Stimulated activated CD8-positive, alpha-beta memory T cell treated with anti-CD3 and anti-CD28 coated beads, Interleukin-12 subunit alpha, Interleukin-12 subunit beta, amount 100 ng/mL, for 24 hours (primary cell): Measurements from ENCODE around the gene TMEM131.
"Not testable (repeated sequence)": the region's sequence is repeated elsewhere in the genome, so short reads cannot be mapped to it uniquely, and the experiment has no call there.

ENCODE experiments used
- DNase-seq: peaks from one replicate; pipeline ENCODE4 v3.0.0-alpha.2; 2020; ENCODE audit errors: extremely low read depth

TMEM131 gene

DNA sequence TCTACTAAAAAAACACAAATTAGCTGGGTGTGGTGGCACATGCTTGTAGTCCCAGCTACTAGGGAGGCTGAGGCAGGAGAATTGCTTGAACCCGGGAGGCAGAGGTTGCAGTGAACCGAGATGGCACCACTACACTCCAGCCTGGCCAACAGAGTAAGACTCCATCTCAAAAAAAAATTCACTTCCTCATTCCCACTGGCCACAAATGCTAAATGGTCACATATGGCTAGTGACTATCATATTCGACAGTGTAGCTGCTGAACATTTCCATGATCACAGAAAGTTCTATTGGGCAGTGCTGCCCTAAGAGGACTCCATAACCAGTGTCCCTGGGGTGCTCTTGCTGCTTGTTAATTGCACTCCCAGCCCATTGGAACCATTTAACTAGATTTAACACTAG lies 26.3 kb upstream of the TMEM131 start:
- not testable (repeated sequence) for DNase-seq

DNA sequence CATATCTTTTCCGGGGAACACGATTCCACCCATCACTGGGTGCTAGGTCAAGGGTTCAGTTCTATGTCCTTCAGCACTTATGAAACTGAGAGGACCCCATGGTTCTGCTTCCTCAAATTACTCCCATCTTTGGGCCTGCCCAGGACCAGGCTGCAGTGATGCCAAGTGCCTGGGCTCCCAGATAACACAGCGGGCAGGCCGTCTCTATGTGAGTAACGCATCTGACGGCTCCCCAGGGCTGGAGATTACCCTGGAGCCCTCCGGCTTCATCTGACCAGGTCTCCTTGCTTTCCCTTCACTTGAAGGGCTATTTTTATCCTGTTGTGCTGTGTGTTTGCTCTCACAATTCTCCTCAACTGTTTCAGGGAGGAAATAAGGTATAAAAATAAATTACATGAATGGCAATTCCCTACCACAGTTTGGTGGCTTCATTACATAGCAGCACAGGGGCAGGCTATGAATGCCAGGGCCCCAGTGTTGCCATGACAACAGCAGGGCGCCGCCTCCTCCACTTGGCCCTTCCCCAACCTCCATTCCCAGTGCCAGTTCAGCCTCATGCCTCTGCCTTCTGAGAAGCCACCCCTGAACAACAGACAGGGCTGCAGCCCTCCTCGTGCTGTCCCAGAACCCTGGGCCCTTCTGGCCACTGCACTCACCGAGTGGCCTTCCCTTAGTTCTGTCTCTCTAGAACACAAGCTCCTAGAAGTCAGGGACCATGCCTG lies 25.4 kb upstream of the TMEM131 start:
- no peak for DNase-seq

DNA sequence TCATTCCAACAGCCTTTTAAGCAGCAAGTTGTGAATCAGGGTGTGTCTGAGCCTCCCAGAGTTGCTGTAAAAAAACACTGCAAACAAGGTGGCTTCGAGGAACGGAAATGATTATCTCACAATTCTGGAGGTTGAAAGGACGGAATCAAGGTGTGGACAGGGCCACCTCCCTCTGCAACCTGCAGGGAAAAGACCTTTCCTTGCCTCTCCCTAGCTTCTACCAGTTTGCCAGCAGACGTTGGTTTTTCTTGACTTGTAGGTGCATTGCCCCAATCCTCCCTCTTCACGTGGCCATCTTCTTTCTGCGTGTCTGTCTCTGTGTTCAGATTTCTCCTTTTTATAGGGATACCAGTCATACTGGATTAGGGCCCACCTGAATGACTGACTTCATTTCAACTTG lies 24.8 kb upstream of the TMEM131 start:
- no peak for DNase-seq

DNA sequence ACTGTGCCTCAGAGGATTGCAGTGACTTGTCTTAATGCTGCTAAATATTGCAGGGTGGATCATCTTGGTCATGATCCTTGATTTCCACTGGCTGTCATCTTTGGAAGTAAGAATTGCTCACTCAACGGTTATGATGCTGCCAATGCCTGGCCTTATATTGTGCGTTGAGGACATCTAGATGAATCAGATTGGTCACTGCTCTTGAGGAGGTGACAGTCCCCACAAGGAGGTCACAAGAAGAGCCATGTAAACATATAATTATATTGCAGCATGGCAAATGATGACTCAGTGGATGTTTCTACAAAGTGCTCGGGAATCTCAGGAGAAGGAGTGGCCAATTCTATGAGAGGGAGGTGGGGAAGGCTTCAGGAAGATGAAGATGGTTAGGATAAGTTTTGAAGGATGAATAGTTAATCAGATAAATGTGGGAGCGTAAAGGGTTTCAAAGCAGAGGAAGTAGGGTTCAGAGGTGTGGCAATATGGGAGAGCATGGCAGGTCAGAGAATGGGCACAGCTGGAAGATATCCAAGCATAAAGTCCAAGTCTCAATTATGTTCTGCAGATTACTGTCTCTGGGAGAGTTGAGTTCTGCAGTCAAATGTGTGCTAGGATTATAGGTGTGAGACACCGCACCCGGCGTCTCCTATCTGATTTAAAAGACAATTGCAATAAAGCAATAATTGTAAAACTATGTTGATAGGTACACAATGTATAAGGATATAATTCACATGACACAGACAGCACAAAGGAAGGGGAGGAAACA lies 21.3 kb upstream of the TMEM131 start:
- no peak for DNase-seq

DNA sequence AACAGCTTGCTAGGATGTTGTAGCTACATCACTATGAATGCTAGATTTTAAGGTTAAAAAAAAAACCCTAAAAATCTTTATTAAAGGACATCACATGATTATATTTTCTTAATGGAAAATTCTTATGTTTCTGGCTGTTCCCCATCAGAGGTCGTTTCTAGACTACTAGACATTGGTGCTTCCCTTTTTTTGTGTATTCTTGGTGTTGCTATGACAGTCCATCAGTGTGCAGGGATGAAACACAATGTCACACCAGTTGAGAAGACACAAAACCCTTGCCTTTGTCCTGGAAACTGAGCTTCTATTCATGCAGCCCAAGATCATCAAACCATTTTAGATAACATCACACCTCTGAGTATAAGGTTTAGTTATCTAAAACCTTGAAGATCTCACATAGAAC lies 19.9 kb upstream of the TMEM131 start:
- no peak for DNase-seq

DNA sequence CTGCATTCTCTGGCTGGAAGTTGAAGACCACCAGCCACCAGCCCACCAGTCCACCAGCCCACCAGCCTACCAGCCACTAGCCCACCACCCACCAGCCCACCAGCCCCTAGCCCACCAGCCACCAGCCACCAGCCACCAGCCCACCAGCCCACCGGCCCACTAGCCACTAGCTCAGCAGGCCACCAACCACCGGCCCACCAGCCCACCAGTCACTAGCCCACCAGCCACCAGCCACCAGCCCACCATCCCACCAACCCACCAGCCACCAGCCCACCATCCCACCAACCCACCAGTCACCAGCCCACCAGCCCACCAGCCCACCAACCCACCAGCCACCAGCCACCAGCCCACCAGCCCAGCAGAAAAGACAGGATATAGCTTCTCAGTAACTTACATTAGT lies 18.6 kb upstream of the TMEM131 start:
- no peak for DNase-seq

DNA sequence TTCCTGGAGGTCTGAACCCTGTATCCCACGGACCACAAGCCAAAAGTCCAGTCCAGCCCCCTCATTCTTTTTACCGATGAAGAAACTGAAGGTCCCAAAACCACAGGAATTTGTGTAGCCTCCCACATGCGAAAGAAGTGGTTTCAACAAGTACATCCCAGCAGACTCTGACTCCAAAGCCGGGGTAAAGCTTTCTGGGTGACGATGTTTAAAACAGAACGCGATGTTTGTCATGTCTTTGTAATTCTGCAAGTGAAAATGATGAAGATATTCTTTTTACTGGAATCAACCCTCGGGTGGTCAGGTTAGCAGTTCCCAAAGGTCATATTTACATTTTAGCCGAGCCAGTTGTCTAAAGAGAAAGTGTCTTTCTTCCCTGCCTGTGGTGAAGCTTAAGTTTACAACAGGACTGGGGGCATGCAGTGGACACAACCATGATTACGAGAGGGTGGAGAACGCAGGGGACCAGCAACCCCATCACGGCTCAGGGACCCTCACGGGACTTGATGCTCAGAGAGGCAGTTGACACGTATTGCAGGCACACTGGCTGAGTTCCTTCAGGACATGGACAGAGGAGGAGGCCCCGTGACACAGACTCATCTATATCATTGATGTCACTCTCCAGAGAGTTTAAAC lies 17.8 kb upstream of the TMEM131 start:
- DNase-seq: no peak

DNA sequence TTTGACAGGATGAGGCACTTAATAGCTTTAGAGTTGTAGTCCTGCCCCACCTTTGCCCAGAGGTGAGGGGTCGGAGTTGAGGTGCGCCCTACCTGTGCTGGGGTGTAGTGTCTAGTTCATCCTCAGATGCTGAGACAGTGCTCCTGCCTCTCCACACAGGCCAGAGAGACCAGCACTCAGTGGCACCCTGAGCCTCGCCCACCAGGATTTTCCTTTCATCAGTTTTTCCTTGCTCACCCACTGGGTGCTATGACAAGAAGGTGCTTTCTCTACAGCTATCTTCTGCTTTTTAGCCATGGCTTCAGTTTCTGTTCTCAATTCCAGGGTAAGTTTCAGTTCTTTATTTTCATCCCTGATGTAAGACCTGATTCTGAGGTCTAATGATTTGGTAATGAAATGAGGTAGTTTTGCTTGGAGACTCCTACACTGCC lies 16.8 kb upstream of the TMEM131 start:
- no peak for DNase-seq

DNA sequence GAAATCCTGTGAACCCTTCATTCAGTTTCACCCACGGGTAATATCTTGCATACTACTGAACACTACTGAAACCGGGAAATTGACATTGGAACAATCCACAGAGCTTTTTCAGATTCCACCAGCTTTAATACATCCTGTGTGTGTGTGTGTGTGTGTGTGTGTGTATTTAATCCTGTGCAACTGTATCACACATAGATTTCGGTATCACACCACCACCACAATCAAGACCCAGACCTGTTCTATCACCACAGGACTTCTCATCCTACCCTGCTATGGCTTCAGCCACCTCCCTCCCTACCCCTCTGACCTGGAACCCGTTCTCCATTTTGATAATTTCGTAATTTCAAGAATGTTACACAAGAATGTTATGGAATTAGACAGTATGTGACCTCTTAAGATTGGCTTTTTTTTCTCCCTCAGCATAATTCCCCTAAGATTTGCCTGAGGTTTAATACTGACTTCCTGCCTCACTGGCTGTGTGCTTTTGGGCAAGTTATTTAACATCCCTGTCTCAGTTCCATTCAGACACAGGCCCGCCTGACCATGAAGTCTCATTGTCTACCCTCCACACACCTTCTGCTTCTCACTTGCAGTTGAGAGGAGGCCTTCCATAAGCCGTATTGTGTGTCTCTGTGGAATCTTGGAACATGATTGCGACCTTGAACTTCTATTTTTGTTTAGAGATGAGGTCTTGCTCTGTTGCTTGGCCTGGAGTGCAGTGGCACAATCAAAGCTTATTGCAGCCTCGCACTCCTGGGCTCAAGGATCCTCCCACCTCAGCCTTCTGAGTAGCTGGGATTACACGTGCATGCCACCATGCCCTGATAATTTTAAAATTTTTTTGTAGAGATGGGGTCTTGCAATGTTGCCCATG lies 14.4 kb upstream of the TMEM131 start:
- no peak for DNase-seq

DNA sequence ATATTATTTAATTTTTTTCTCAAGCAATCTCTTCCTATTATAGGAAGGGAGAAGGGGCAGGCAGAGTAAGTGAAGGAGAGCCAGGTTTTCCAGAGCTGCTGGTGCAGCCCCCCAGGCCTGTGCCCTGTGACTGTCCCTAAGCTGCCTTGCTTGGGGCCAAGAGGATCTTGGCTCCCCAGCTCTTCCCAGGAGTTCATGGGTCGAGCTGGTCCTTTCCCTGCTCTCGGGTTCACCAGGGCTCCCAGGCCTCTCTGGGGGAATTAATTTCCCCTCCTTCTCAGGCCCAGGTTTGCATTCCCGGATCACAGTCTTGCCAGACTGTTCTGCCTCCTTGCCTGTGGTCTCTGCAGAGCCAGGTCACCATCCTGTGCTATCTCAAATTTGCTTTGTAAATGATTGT lies 12.7 kb upstream of the TMEM131 start:
- no peak for DNase-seq

DNA sequence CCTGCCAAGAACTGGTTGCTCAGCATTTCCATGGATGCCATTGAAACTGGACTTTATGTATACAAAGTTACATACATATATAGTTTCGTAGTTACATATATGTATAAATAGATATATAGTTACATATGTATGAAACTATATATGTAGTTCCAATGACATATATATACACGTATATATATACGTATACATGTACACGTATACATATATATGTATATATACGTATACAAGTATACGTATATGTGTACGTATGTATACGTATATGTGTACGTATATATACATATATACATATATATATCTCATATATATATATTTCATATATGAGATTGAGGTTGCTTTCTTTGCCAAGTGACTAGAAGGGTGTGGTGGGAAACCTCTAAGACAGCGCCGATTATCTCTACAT lies 10.6 kb upstream of the TMEM131 start:
- DNase-seq: no peak

DNA sequence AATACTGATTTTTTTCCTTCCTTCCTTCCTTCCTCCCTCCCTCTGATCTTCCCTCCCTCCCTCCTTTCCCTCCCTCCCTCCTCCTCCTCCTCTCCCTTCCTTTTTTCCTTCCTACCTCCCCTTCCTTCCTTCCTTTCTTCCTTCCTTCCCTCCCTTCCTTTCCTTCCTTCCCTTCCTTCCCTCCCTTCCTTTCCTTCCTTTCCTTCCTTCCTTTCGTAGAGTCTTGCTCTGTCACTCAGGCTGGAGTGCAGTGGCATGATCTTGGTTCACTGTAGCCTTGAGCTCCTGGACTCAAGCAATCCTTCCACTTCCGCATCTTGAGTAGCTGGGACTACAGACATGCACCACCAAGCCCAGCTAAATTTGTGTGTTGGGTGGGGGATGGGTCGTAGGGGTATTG lies 8.9 kb upstream of the TMEM131 start:
- DNase-seq: no peak

DNA sequence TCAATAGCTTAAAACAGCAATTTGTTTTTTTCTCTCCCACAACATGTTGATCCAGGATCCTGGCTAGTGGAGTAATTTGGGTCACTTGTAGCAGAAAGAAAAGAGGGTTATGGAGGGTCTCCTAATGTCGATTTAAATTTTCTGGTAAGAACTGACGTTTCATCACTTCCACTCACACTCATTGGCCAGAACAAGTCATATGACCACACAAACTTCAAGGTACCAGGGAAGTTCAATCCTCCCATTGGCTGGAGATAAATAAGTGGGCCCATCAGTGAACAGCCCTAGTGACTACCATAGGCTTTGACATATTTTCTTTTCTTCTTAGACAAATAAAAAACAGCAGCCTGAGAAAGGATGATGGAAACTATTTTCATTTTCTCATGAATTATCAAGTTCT lies 8.3 kb upstream of the TMEM131 start:
- DNase-seq: no peak

DNA sequence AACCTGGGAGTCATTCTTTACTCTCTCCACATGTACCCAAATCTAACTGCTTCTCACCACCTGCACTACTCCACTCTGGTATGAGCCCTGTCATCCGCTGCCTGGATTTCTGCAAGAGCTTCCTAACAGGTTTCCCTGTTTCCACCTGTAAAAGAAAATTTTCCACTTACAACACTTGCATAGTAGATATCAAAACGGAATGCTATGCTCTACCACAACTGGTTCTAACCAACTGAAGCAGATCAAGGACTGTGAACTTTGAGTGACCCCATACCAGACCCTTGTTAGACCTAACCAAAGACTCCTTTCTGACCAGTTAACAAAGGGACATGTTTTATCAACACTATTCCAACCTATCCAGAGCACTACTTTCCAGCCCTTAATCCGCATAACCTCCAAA lies 3.8 kb upstream of the TMEM131 start:
- DNase-seq: no peak

DNA sequence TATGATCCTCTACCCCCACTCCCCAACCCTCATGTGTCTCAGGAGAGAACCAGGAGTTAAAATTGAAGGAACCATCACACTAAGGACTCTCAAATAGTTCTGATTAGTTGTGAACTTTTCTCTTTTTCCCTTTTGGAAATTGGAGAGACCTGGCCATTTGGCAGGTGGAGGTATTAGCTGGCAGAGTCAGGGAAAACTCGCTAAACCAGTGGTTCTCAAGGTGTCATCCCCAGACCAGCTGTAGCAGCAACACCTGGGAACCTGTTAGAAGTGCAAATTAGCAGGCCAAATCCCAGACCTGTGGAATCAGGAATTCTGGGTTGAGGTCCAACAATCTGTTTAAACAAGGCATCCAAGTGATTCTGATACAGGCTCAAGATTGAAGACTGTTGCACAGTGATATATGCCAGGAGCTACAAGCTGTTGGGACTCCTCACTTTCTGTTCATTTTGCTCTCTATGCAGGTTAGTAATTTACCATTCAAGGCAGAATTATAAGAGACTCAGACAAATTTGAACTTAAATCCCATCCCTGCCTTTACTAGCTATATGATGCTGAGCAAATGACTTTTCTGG lies 2.8 kb upstream of the TMEM131 start:
- DNase-seq: no peak

DNA sequence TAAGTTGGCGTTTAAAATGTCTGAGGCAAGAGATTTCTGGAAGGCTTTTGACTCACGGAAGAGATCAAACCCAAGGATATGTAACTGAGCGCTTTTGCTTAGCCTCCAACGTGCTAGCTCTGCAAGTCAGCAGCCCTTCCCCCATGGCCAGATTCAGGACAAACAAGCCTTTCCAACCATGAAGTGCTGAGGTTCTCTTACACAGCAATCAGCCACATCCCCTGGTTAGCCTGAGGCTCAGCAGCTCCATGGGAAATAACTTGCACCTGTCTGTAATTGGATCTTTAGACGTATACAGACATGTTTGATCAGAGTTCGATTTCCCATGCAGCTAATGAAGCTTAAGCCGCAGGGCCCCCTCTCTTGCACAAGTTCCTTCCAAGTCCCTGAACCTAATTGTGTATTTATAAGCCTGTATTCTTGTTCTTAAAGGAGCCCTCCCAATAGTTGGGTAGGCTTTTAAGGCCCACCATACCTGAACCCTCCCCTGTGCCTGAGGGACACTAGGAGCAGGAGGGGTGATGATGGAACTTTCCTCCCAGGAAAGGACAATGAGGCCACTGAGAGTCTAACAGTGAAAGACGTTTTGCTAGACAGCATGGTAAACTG lies 2.1 kb upstream of the TMEM131 start:
- DNase-seq: no peak

DNA sequence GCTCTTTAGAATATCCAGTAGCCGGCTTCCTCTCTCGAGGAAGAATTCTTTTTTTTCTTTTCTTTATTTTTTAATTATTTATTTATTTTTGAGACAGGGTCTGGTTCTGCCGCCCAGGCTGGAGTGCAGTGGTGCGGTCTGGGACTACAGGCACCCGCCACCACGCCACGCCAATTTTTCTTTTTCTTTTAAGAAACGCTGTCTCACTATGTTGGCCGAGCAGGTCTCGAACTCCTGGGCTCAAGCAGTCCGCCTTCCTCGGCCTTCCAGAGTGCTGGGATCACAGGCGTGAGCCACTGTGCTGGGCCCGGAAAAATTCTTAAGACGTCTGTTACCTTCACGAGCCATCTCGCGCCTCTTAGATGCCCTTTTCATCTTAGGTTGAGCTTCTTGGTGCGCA lies 931 bp upstream of the TMEM131 start:
- DNase-seq: no peak

DNA sequence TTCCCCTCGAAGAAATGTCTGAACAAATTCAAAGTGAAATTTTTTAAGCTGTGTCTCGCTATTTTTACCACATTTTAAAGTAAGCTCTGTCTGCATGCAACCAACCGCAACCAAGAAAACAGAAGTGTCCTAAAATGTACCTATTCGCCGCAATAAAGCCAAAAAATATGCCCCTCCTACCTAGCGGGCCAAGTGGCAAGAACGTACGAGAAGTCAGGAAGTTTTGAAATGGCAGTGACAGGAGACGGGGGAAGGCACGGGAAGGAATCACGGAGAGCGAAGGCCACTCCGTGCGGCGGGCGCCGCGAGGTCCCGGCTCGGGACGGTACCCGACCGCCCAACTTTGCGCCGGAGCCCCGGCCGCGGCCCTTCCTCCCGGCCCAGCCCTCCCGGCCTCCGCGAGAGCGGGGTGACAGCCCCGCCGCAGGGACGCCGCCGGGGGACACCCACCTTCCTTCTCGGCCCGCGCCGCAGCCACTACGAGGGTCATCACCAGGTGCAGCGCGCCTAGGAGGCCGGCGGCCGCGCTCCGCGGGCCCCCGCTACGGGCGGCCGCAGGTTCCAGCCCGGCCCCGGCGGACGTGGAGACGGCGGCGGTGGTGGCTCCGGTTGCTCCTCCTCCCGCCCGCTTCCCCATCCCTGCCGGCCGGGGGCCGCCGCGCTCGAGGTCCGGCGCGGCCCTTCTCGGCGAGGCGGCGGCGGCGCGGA lies 568 bp downstream of the TMEM131 start:
- DNase-seq: no peak

DNA sequence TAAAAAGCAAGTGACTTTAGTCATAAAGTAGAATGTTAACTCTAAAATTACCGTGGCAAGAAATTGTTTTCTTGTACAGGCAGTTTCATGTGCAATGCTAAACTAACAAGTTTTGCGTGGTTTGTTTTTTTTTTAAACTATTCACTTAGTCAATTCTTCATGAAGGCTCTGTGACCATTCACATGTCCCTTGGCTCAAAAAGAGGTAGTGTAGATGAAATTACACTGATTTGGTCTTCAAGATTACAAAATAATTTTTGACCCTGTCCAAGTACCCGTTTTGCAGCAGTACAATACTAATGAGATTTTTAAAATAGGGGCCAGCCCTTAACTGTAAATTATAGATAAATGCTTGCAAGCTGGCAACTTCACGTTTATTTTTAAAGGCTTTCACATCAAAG lies 1.3 kb downstream of the TMEM131 start:
- no peak for DNase-seq

DNA sequence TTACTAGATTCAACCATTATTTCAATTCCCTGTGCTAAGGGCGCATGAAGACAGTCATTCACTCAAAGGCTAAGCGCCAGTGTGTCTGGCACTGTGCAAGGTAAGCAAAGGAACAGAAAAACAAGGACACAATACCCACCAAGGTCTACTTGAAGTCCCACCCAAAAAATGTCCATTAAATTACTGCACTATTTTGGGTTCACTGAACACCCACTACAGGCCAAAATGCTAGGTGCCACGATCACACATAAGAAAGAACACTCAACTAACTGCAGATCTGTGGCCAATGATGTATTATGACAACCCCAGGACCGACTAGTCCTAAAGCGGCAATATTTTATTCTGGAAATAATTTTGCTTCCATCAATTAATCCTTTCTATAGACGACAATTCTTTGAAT lies 1.8 kb downstream of the TMEM131 start:
- DNase-seq: no peak
